Erythroblast (primary cell): ENCODE results near the gene MVB12A.

Experiments
- GATA1 ChIP-seq: IDR thresholded peaks from 2 replicates; pipeline ENCODE4 v1.6.1; 2011; ENCODE audit warnings: low read depth, mild to moderate bottlenecking, control low read depth, low read length, moderate library complexity
- POLR2A ChIP-seq: IDR thresholded peaks from 2 replicates; pipeline ENCODE4 v1.6.1; 2011; ENCODE audit warnings: mild to moderate bottlenecking, low read length

- no peak for TF ChIP-seq POLR2A
- no peak for TF ChIP-seq GATA1
These were observed 28.3 kb upstream of the MVB12A start for GRCh38 chr19:17391371-17392151.
